ENCODE data around the gene CORO6.

GRCh38 chr17:29586676-29587469 is 35.8 kb downstream of the CORO6 start:
- TF ChIP-seq CTCF (conservative IDR thresholded peaks at IDR 0.05) (no peak), ZFX (IDR thresholded peaks at IDR 0.05) (no peak)
